Fibroblast of lung (primary cell): ENCODE measurements around the gene VWF. TPM values are rescaled to one million over a fixed set of nuclear protein-coding genes. Genes with fewer than 3 reads are reported as not detected.

Source experiments
- DNase-seq, 2 donors: peaks; one replicate each; pipeline versions ENCODE4 v3.0.0 to v3.0.0-alpha.2; 2010; ENCODE audit warnings: low read depth in 2 of 2
- H2AFZ ChIP-seq: 2 replicates; pipeline ENCODE4 v1.5.1; 2012; ENCODE audit warnings: low read length, control low read depth, inconsistent platforms
- H3K27ac ChIP-seq: 2 replicates; pipeline ENCODE4 v1.5.1; 2011; ENCODE audit warnings: low read length, control low read depth; ENCODE audit not compliant: insufficient read depth
- H3K27me3 ChIP-seq: 2 replicates; pipeline ENCODE4 v1.5.1; 2011; ENCODE audit warnings: mild to moderate bottlenecking, low read length; ENCODE audit not compliant: control insufficient read depth, insufficient read depth
- H3K36me3 ChIP-seq: 2 replicates; pipeline ENCODE4 v1.5.1; 2011; ENCODE audit warnings: low read length; ENCODE audit not compliant: control insufficient read depth, insufficient read depth
- H3K4me1 ChIP-seq: 2 replicates; pipeline ENCODE4 v1.5.1; 2011; ENCODE audit warnings: low read length; ENCODE audit not compliant: control insufficient read depth, insufficient read depth; ENCODE audit errors: extremely low read depth
- H3K4me2 ChIP-seq: 2 replicates; pipeline ENCODE4 v1.5.1; 2011; ENCODE audit warnings: low read length, control low read depth; ENCODE audit not compliant: insufficient read depth; ENCODE audit errors: extremely low read depth
- H3K4me3 ChIP-seq, 4 experiments: fragments of 200-600 bp in 1 of 4; sonication (generic) in 1 of 4; replicated peaks in 1 of 4; 2 replicates each; pipeline ENCODE4 v1.5.1; 2011 to 2016; ENCODE audit warnings: low read length in 4 of 4, low read depth in 3 of 4, mild to moderate bottlenecking in 3 of 4, control low read depth in 2 of 4, inconsistent platforms in 1 of 4, mixed read lengths in 1 of 4; ENCODE audit not compliant: insufficient read depth in 1 of 4; ENCODE audit errors: control extremely low read depth in 1 of 4
- H3K79me2 ChIP-seq: 2 replicates; pipeline ENCODE4 v1.5.1; 2012; ENCODE audit warnings: mild to moderate bottlenecking, low read length, inconsistent platforms; ENCODE audit not compliant: control insufficient read depth, insufficient read depth
- H3K9ac ChIP-seq: 2 replicates; pipeline ENCODE4 v1.5.1; 2011; ENCODE audit warnings: mild to moderate bottlenecking, low read length, control low read depth; ENCODE audit not compliant: insufficient read depth
- H3K9me3 ChIP-seq: 2 replicates; pipeline ENCODE4 v1.5.1; 2012; ENCODE audit warnings: low read depth, low read length; ENCODE audit not compliant: control insufficient read depth, insufficient read depth
- H4K20me1 ChIP-seq: 2 replicates; pipeline ENCODE4 v1.5.1; 2011; ENCODE audit warnings: low read length; ENCODE audit not compliant: control insufficient read depth, insufficient read depth; ENCODE audit errors: extremely low read depth
- CTCF ChIP-seq, 2 donors: IDR thresholded peaks in 1 of 2; conservative IDR thresholded peaks in 1 of 2; 1 replicate in 1 of 2; 2 replicates in 1 of 2; pipeline ENCODE4 v1.5.1; 2011 to 2012; ENCODE audit warnings: low read length in 2 of 2, control low read depth in 1 of 2, inconsistent platforms in 1 of 2, low read depth in 1 of 2, mild to moderate bottlenecking in 1 of 2
- EZH2 ChIP-seq: IDR thresholded peaks from 2 replicates; pipeline ENCODE4 v1.5.1; 2012; ENCODE audit warnings: low read length, control low read depth, mild to moderate bottlenecking; ENCODE audit errors: missing control alignments
- polyA plus RNA-seq, 2 donors: library from polyadenylated mRNA; depleted of rRNA in 1 of 2; stranded (reverse) in 1 of 2; unstranded in 1 of 2; fragments of >200 nt; gene quantifications; 2 replicates each; pipeline ENCODE4 v1.2.1, GENCODE V29; 2011 to 2012; ENCODE audit warnings: missing spikeins in 1 of 2
- total RNA-seq: library from RNA; depleted of rRNA; stranded (reverse); fragments of >200 nt; gene quantifications from 2 replicates; pipeline ENCODE4 v1.2.1, GENCODE V29; 2014

The VWF gene
- total and polyA plus RNA-seq, 2 donors (not counting 1 experiment from before 2014, with no cell fraction given), result 0.15 to 1.7 TPM

GRCh38 chr12:5966486-5967095, 157.9 kb downstream of the VWF start:
- Histone ChIP-seq H3K4me1 (no peaks in the 10 kb centered on the region), H3K27ac (no peak overlapping the region), H3K79me2 (no peaks in the 10 kb centered on the region), H2AFZ (no peak overlapping the region), H3K27me3 (no peaks in the 10 kb centered on the region), H3K4me3 (no peak overlapping the region), H3K4me2 (no peak overlapping the region), H4K20me1 (no peaks in the 10 kb centered on the region), H3K36me3 (no peaks in the 10 kb centered on the region), H3K9ac (no peak overlapping the region), H3K9me3 (no peaks in the 10 kb centered on the region)
- TF ChIP-seq EZH2, result no peak
- TF ChIP-seq CTCF (conservative IDR thresholded peaks at IDR 0.05 in 1 of 2, IDR thresholded peaks at IDR 0.05 in 1 of 2; ENCODE audit: low read depth in 1 of 2, low read length in 2 of 2), result no peak
- DNase-seq, result no peak

- no peaks in the 10 kb centered on the region for H3K79me2 ChIP-seq
- H3K4me1 ChIP-seq, result no peaks in the 10 kb centered on the region
- TF ChIP-seq EZH2 (no peak), CTCF (conservative IDR thresholded peaks at IDR 0.05 in 1 of 2, IDR thresholded peaks at IDR 0.05 in 1 of 2; ENCODE audit: low read depth in 1 of 2, low read length in 2 of 2) (peak; percentile 74 to 89)
- no peak overlapping the region for H2AFZ ChIP-seq
- H3K9ac ChIP-seq, result no peak overlapping the region
- H3K27me3 ChIP-seq, result no peaks in the 10 kb centered on the region
- peak; percentile 28 to 49 for DNase-seq
- H4K20me1 ChIP-seq, result no peaks in the 10 kb centered on the region
- H3K27ac ChIP-seq, result no peak overlapping the region
- H3K9me3 ChIP-seq, result no peaks in the 10 kb centered on the region
- H3K36me3 ChIP-seq, result no peaks in the 10 kb centered on the region
- H3K4me2 ChIP-seq, result no peak overlapping the region
- H3K4me3 ChIP-seq, result no peak overlapping the region
Observed at GRCh38 chr12:5965950-5966383, 158.5 kb downstream of the VWF start.

- no peak overlapping the region for H3K4me3 ChIP-seq
- no peak overlapping the region for H3K9ac ChIP-seq
- no peak overlapping the region for H3K4me2 ChIP-seq
- DNase-seq, result no peak
- TF ChIP-seq EZH2, result no peak
- H3K27me3 ChIP-seq, result no peaks in the 10 kb centered on the region
- no peak overlapping the region for H2AFZ ChIP-seq
- H3K9me3 ChIP-seq, result no peaks in the 10 kb centered on the region
- no peaks in the 10 kb centered on the region for H3K4me1 ChIP-seq
- no peaks in the 10 kb centered on the region for H4K20me1 ChIP-seq
- no peak overlapping the region for H3K27ac ChIP-seq
- H3K36me3 ChIP-seq, result no peaks in the 10 kb centered on the region
- no peaks in the 10 kb centered on the region for H3K79me2 ChIP-seq
Observed at GRCh38 chr12:5964913-5965900, 159.3 kb downstream of the VWF start.
